ENCODE data around the gene ERI3.

DNA sequence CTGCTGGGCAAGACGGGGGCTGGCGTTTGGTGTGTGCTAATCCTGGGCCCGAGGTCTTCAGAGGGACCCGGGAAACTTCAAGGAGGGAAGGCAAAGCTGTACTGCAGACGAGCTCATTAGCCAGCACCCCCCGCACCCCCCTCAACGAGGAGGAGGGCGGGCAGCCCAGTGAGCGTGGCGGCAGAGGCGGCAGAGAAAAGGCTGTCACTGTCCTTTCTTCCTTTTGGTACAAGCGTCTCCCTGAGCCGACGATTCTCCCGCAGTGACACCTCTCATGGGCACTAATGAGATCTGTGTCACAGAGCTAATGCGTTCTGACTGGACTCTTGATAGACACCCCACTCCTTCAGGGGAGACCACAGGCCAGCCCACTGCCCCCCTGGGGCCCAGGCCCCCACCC is 112.3 kb downstream of the ERI3 start:
- no peak for TF ChIP-seq POLR2AphosphoS5 (IDR thresholded peaks at IDR 0.05; ENCODE audit: insufficient read depth in 1 of 2, low read depth in 1 of 2)
- no peak for TF ChIP-seq CTCF (IDR thresholded peaks at IDR 0.05)

All from vagina (tissue), 2 donors.